HG02763 (cell line): ENCODE results near the gene HIRIP3.

ENCODE experiments used
- ATAC-seq: cut with Tn5 transposase; IDR thresholded peaks from one replicate; pipeline ENCODE4 v1.9.1; 2021; ENCODE audit warnings: mild to moderate bottlenecking, moderate library complexity; ENCODE audit not compliant: unreplicated experiment

The HIRIP3 gene

DNA sequence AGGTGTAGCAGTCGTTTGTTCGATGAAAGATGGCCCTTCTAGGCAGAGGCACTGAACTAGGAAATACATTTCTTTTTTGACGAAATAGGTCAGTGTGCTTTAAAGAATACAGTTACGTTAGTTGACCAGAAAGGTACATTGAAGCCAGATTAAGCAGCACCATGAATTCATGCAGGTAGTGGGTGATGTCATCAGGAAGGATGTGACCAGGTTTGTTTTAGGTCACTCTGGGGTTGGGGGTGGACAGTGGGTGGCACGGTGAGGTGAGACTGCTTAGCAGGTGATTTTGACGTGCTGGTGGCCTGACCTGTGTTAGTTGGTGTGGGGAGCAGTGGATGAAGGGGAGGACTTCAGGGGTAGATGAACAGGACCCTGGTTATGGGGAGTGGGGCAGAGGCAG, 4.2 kb upstream of the HIRIP3 start:
- no peak for ATAC-seq

DNA sequence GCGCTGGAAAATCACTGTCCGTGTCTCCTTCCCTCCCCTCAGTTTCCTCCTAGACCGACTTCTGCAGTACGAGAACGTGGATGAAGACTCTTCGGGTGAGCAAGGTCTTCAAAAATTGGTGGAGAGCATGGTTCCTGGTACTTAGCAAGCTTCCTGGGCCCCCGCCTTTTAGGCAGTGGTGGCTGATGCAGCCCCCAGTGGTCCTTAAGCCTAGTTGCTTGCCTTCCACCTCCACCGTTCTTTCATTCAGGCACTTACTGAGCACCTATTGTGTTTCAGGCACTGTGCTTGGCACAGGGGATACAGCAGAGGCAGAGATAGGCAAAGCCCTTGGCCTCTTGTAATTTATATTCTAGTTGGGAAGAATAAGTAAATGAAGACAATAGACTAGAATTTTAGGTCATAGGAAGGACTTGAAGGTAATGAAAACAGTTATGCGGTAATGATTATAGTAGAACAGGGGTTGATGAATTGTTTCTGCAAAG, 1.4 kb upstream of the HIRIP3 start:
- no peak for ATAC-seq

DNA sequence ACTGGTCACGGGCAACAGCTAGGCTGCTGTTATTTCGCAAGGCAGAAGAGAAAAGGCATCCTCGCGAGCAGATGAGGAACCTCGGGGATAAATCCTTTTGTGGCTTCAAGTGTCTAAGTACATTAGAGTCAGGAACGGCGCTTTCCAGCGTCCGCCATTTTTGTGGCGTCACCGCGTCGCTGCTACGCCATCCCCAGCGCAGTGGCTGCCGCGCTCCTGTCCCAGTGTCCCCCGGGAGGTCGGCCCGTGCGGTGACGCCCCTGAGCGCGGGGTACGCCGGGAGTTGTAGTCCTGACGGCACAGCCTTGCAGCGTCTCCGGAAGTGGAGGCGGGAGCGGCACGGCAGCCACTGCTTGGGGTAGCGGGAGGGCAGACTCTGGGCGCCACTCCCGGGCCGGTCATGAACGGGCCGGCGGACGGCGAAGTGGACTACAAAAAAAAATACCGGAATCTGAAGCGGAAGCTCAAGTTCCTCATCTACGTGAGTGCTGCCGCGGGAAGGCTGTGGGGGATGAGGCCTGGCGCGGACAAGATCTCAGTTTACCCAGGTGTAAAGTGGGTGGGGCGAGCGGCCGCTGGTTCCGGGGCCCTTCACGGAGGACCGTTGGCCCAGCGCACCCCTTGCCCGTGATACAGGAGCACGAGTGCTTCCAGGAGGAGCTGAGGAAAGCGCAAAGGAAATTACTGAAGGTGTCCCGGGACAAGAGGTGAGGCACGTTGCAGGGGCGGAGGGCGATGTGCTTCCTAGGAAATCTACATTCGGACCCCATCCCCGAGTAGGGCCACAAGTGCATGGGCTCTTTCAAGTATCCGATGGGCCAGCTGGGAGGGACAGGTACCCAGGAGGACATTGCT, 721 bp upstream of the HIRIP3 start, which contains the start of gene INO80E:
INO80E (plus strand) TSS at position 331 of the 855 bp plus-strand sequence; CDS start at position 401, 70 bp downstream.
- peak; percentile 94 for ATAC-seq

DNA sequence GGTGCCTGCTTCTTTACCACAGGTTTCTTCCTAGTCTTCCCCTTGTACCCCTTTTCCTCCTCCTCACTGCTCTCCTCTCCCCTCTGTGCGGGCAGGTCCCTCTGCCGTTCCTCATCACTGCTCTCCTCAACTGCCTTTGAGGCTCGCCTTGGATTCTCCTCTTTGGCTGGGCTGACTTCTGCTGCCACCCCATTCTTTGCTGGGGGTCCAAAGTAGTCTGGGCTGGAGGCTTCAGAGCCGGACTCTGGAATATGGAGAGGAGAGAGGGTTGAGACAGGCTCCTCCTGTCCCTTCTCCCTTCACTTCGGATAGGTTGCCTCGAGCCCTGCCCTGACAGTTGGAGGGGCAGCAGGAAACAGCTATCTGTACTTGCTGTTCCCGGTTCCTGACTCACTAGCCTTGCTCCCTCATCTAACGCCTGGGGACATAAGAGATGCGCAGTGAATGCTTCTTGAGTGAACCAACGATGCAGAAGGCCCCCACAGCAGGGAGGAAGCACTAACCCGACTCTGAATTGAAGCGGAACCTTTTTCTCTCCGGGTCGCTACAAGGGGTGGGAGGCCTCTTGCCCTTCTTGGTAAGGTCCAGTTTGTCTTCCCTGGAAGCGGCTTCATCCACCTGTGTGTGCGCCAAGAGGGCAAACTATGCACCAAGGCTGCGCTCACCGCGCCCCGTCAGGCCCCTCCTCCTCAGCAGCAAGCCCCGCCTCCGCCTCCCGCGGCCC, 655 bp downstream of the HIRIP3 start:
- peak; percentile 20 for ATAC-seq

DNA sequence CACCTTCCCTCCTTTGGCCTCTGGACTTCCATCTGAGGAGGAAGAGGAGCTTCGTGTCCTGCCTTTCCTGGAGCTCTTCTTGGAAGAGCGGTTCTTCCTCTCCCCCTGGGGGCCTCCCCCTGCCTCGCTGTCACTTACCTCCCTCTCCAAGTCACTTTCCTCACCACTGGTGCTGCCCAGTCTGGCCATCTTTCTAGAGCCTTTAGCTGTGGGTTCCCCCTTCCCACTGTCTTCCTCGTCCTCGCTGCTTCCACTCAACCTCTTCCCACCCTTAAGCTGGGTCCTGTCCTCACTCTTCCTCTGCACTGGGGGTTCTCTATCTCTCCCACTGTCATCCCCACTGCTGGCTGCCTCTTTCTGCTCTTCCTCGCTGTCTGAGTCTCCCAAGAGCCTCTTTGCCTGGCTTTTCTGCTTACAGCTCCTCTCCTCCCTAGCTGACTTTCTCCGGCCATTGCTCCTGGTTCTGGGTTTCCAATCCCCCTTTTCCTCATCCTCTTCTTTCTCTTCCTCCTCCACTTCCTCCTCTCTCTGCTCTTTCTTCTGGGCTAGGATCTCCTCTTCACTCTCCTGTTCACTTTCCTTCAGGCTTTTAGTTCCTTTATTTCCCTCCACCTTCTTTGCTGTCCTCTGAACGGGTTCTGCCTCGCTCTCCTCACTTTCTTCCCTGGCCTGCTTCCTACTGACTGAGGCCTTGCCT, 1.4 kb downstream of the HIRIP3 start:
- no peak for ATAC-seq

DNA sequence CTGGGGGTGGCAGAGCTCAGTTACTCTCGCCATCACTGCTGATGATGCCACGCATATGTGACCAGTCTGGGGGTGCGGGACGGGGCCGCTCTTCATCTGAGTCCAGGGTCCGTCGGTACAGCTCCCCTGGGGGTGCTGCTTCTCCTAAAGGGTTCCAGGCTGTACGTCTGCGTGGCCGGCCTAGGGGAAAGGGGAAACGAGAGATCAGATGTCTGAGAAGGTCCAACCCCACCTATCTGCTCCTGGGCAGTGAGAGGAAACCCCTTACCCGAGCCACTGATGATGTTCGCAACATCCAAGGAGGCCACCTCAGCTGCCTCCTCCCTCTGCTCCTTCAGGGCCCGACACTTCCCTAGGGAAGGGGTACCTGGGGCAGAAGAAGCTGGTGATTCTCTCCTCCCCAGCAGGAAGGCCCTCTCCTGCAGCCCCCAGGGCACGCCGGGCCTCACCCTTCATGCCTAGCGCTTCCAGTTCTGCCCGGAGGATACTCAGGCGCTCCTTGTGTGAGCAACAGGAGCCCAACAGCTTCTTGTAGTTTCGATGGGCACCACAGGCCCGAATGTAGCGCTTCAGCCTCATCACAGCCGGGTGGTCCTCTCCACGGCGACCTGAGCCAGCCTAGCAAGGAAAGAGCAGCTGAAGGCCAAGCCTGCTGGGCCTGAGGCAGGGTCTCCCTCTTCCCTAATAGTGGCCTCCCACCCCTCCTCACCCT, 2.1 kb downstream of the HIRIP3 start:
- ATAC-seq, result no peak

DNA sequence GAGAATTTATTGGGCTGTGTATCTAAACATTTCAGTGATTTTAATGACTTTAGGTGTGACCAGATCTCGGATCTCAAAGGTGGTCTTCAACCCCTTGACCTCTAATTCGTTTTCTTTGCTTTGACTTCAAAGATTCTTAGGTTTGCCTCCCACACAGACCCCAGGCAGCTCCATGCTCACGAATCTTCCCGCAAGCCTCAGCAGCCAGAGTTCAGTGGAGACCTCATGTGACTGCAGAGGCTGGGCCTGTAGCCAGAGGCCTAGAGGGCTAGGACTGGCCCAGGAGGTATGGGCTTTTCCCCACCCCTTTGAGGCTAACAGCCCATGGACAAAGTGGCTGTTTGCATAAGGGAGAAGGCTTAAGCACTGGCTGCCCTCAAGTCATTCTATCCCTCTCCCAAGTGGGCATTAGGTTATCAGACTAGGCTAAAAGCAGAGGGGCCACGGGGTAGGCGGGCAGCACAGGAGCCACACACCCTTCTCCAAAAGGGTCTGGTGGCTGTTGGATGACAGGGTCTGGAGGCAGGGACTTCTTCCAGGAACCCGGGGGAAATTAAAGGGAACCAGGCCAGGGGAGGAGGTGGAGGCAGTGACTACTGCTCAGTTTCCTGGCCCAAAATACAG, 3.0 kb downstream of the HIRIP3 start:
- no peak for ATAC-seq

DNA sequence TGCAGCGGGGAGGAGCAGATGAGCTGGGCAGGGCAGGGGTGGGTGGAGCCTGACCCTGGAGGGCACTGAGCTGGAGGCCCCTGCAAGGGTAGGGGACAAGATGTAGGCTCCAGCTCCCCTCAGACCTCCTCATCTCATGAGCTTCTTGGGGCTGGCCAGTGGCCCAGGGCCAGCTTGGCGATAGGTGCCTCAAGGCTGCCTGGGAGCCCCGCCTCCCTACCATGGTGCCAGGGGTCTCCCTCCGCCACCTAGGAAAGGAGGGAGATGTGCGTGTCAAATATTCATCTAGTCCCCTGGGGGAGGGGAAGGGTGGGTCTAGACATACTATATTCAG, 3.9 kb downstream of the HIRIP3 start:
- ATAC-seq, result no peak

DNA sequence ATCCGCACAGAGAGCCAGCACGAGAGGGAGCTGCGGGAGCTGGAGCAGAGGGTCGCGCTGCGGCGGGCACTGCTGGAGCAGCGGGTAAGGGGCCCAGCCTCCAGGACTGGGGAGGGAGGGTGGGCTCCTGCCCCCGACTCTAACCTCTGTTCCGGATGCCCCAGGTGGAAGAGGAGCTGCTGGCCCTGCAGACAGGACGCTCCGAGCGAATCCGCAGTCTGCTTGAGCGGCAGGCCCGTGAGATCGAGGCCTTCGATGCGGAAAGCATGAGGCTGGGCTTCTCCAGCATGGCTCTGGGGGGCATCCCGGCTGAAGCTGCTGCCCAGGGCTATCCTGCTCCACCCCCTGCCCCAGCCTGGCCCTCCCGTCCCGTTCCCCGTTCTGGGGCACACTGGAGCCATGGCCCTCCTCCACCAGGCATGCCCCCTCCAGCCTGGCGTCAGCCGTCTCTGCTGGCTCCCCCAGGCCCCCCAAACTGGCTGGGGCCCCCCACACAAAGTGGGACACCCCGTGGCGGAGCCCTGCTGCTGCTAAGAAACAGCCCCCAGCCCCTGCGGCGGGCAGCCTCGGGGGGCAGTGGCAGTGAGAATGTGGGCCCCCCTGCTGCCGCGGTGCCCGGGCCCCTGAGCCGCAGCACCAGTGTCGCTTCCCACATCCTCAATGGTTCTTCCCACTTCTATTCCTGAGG, 4.4 kb downstream of the HIRIP3 start:
- no peak for ATAC-seq

DNA sequence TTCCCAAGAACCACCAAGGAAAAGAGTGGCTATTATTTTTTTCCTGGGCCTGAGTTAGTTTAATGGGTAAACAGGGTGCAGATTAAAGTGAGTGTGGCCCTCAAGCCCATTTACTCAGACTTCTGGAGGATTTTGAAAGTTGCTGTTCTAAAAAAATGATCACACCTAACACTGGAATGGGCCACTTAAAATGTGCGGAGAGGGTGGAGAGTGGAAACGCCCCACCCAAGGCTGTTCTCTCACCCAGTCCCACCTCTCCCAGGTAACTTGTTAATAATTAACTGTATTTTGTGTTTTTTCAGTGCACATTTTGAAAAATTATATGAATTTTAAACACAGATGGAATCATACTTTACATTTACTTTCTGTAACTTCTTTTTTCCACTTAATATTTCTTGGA, 5.4 kb downstream of the HIRIP3 start:
- no peak for ATAC-seq

DNA sequence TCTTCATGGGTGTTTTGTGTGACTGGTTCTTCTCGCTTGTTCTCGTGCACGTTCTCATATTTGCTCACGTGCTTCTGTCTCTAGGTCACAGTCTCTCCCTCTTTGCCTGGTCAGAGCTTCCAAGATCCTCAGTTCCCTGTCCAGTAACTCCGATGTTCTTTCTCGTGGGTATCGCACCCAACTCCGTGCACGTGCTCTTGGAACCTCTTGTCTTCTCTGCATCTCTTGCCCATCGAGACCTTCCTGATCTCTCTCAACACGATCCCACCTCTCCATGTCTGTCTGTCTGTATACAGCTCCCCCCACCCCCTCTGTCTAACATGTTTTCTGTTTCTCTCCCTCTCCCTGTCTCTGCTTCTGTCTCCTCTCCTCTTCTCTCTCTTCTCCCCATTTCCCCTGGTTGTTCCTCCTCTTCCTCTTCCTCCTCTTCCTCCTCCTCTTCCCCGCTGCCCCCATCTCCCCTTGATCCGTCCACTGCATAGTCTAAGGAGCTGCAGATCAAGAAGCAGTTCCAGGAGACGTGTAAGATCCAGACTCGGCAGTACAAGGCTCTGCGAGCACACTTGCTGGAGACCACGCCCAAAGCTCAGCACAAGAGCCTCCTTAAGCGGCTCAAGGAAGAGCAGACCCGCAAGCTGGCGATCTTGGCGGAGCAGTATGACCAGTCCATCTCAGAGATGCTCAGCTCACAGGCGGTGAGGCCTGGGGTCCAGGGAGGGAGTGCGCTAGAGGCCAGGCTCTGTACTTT, 6.1 kb downstream of the HIRIP3 start:
- ATAC-seq, result no peak

DNA sequence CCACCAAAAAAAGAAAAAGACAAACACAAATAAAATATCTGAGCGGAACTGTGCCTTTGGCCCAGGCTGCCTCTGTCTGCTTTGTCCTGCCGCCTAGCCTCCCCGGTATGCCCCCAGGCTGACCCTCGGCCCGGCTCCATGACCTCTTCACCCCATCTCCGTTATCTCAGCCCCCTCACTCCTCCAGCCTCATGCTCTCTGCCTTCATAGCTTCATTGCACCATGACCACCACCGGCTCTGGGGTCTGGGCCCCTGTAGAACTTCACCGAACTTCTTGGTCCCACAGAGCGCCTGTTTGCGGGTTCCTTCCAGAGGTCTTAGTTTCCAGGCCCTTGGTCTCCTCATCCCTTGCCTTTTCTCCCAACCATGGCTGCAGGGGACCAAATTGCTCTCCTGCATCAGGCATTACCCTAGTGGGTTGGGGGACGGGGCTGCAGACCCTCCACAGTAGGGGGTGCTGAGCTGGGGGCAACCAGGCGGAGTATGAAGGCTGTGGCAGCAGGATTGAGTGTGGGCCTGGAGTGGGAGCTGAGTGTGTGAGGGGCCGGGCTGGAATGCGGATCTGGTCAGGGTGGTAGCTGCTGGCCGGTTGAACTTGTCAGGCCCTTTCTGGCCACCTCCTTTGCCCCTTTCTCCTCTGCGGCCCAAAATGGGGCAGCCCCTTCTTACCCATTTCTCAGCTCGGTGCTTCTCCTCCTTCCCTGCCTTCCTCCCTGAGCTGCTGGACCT, 6.9 kb downstream of the HIRIP3 start:
- no peak for ATAC-seq

DNA sequence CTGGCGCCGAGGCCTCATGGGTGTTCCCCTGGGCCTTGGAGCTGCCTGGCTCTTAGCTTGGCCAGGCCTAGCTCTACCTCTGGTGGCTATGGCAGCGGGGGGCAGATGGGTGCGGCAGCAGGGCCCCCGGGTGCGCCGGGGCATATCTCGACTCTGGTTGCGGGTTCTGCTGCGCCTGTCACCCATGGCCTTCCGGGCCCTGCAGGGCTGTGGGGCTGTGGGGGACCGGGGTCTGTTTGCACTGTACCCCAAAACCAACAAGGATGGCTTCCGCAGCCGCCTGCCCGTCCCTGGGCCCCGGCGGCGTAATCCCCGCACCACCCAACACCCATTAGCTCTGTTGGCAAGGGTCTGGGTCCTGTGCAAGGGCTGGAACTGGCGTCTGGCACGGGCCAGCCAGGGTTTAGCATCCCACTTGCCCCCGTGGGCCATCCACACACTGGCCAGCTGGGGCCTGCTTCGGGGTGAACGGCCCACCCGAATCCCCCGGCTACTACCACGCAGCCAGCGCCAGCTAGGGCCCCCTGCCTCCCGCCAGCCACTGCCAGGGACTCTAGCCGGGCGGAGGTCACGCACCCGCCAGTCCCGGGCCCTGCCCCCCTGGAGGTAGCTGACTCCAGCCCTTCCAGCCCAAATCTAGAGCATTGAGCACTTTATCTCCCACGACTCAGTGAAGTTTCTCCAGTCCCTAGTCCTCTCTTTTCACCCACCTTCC, 7.9 kb downstream of the HIRIP3 start:
- no peak for ATAC-seq

DNA sequence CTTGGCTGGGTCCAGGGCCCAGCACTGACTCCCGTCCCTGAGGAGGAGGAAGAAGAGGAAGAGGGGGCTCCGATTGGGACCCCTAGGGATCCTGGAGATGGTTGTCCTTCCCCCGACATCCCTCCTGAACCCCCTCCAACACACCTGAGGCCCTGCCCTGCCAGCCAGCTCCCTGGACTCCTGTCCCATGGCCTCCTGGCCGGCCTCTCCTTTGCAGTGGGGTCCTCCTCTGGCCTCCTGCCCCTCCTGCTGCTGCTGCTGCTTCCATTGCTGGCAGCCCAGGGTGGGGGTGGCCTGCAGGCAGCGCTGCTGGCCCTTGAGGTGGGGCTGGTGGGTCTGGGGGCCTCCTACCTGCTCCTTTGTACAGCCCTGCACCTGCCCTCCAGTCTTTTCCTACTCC, 8.5 kb downstream of the HIRIP3 start:
- no peak for ATAC-seq

DNA sequence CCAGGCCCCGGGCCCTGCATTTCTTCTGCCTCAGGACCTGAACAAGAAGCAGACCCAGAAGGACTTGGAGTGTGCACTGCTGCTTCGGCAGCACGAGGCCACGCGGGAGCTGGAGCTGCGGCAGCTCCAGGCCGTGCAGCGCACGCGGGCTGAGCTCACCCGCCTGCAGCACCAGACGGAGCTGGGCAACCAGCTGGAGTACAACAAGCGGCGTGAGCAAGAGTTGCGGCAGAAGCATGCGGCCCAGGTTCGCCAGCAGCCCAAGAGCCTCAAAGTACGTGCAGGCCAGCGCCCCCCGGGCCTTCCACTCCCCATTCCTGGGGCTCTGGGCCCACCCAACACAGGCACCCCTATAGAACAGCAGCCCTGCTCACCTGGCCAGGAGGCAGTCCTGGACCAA, 9.2 kb downstream of the HIRIP3 start:
- no peak for ATAC-seq

DNA sequence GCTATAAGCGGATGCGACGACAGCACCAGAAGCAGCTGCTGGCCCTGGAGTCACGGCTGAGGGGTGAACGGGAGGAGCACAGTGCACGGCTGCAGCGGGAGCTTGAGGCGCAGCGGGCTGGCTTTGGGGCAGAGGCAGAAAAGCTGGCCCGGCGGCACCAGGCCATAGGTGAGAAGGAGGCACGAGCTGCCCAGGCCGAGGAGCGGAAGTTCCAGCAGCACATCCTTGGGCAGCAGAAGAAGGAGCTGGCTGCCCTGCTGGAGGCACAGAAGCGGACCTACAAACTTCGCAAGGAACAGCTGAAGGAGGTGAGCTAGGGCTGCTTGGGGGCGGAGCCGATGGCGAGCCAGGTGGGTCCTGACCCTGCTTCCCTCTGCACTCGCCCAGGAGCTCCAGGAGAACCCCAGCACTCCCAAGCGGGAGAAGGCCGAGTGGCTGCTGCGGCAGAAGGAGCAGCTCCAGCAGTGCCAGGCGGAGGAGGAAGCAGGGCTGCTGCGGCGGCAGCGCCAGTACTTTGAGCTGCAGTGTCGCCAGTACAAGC, 10.1 kb downstream of the HIRIP3 start:
- no peak for ATAC-seq

DNA sequence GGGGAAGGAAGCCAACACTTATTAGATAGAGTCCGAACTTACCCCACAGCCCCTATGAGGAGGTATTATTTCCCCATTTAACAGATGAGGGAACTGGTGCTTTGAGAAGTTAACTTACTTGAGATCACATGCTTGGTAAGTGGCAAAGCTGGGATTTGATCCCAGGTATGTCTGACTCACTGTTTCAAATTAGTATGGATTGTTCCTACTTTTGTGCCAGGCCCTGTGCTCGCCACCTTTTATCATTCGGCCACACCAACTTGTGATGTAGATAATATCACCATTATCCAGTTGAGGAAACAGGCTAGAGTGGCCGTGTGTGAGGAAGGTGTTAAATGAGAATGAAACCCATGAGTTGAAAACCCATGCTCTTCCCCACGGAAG, 10.7 kb downstream of the HIRIP3 start:
- no peak for ATAC-seq
